Head of caudate nucleus (tissue), 42 donors: ENCODE results near the gene C1S.

ENCODE experiments used
- DNase-seq, 42 donors: peaks; one replicate each; pipeline versions ENCODE4 v3.0.0 to v3.0.0-alpha.2; 2020 to 2021; ENCODE audit warnings: mixed read lengths in 7 of 42
- intact Hi-C: fragments of 100-400 bp; cut with DNase I; formaldehyde crosslinking; loops from one replicate; pipeline ENCODE4 v1.15.0; 2022

Gene C1S

GRCh38 chr12:7069386-7069785 is 8.9 kb downstream of the C1S start:
- no peak for DNase-seq

GRCh38 chr12:7072035-7072434 is 11.5 kb downstream of the C1S start:
- intact Hi-C loops: no loop called here
- no peak for DNase-seq

More at GRCh38 chr12:7069386-7069785, 8.9 kb downstream of the C1S start:
- intact Hi-C loops: no loop called here

- no peak for DNase-seq
- intact Hi-C loops: no loop called here
Measured at GRCh38 chr12:7072554-7072953, 12.0 kb downstream of the C1S start.

- no peak for DNase-seq
- intact Hi-C loops: no loop called here
Measured at GRCh38 chr12:7073946-7074345, 13.4 kb downstream of the C1S start.

- intact Hi-C loops: no loop called here
- no peak for DNase-seq
Measured at GRCh38 chr12:7075518-7075917, 15.0 kb downstream of the C1S start.

- no peak for DNase-seq
- intact Hi-C loops: no loop called here
Measured at GRCh38 chr12:7075939-7076338, 15.4 kb downstream of the C1S start.

GRCh38 chr12:7076493-7076892 is 16.0 kb downstream of the C1S start:
- no peak for DNase-seq
- intact Hi-C loops: no loop called here

GRCh38 chr12:7078163-7078562 is 17.6 kb downstream of the C1S start:
- DNase-seq: no peak
- intact Hi-C loops: no loop called here

- intact Hi-C loops: no loop called here
- no peak for DNase-seq
Measured at GRCh38 chr12:7079826-7080125, 19.3 kb downstream of the C1S start.

GRCh38 chr12:7081037-7081436 is 20.5 kb downstream of the C1S start:
- no peak for DNase-seq

GRCh38 chr12:7083125-7083524 is 22.6 kb downstream of the C1S start:
- intact Hi-C loops: no loop called here
- no peak for DNase-seq

More at GRCh38 chr12:7081037-7081436, 20.5 kb downstream of the C1S start:
- intact Hi-C loops: no loop called here

- intact Hi-C loops: no loop called here
- no peak for DNase-seq
Measured at GRCh38 chr12:7089196-7089871, 28.8 kb downstream of the C1S start.

GRCh38 chr12:7090222-7090998 is 29.9 kb downstream of the C1S start:
- intact Hi-C loops: loop anchor here (10.0 kb wide), 1 partner anchor 76 kb away; the partner anchor contains the start of gene LPCAT3
- DNase-seq: no peak

- intact Hi-C loops: loop anchor here (10.0 kb wide), 1 partner anchor 76 kb away; the partner anchor contains the start of gene LPCAT3
- no peak for DNase-seq
Measured at GRCh38 chr12:7091171-7091570, 30.7 kb downstream of the C1S start.

- no peak for DNase-seq
- intact Hi-C loops: loop anchor here (10.0 kb wide), 1 partner anchor 77 kb away; the partner anchor contains the start of gene LPCAT3
Measured at GRCh38 chr12:7091660-7092228, 31.2 kb downstream of the C1S start.

GRCh38 chr12:7092229-7092985 is 31.9 kb downstream of the C1S start, which contains the start of gene C1R:
C1R (minus strand) TSS chr12:7092445; CDS start chr12:7092388, 57 bp downstream.
- intact Hi-C loops: loop anchor here (10.0 kb wide), 1 partner anchor 78 kb away; the partner anchor contains the start of gene LPCAT3
- DNase-seq: peak; percentile 35 to 87 (median 68)

- intact Hi-C loops: loop anchor here (10.0 kb wide), 1 partner anchor 78 kb away; the partner anchor contains the start of gene LPCAT3
- DNase-seq: no peak
Measured at GRCh38 chr12:7092986-7093460, 32.5 kb downstream of the C1S start.

- intact Hi-C loops: loop anchor here (10.0 kb wide), 1 partner anchor 79 kb away; the partner anchor contains the start of gene LPCAT3
- no peak for DNase-seq
Measured at GRCh38 chr12:7093486-7093885, 33.0 kb downstream of the C1S start.

GRCh38 chr12:7093892-7094291 is 33.4 kb downstream of the C1S start:
- DNase-seq: no peak
- intact Hi-C loops: loop anchor here (10.0 kb wide), 1 partner anchor 79 kb away; the partner anchor contains the start of gene LPCAT3
